Osteoblast (primary cell): ENCODE data around the gene CBX4. TPM values are rescaled to one million over a fixed set of nuclear protein-coding genes. Genes with fewer than 3 reads are reported as not detected.

Experiments used
- DNase-seq: peaks from one replicate; pipeline ENCODE4 v3.0.0; 2011; ENCODE audit warnings: low spot score, mixed read lengths; ENCODE audit not compliant: insufficient read length; ENCODE audit errors: missing footprints
- H2AFZ ChIP-seq: 2 replicates; pipeline ENCODE4 v1.6.0; 2011; ENCODE audit warnings: mild to moderate bottlenecking, low read length
- H3K27ac ChIP-seq: 2 replicates; pipeline ENCODE4 v1.5.1; 2011; ENCODE audit warnings: mild to moderate bottlenecking, low read depth, low read length, moderate library complexity
- H3K27me3 ChIP-seq: 2 replicates; pipeline ENCODE4 v1.6.0; 2012; ENCODE audit warnings: mild to moderate bottlenecking, control low read depth, inconsistent platforms, low read length, moderate library complexity; ENCODE audit not compliant: insufficient read depth
- H3K36me3 ChIP-seq: 2 replicates; pipeline ENCODE4 v1.5.1; 2011; ENCODE audit warnings: mild to moderate bottlenecking, low read length, control low read depth, moderate library complexity; ENCODE audit not compliant: insufficient read depth
- H3K4me1 ChIP-seq: 2 replicates; pipeline ENCODE4 v1.5.1; 2011; ENCODE audit warnings: mild to moderate bottlenecking, low read length, control low read depth, moderate library complexity; ENCODE audit not compliant: insufficient read depth
- H3K4me2 ChIP-seq: 2 replicates; pipeline ENCODE4 v1.6.0; 2011; ENCODE audit warnings: mild to moderate bottlenecking, low read length; ENCODE audit not compliant: insufficient read depth
- H3K4me3 ChIP-seq: fragments of 200-600 bp; sonication (generic); 3 replicates; pipeline ENCODE4 v1.5.1; 2012; ENCODE audit warnings: mild to moderate bottlenecking, low read length, inconsistent platforms; ENCODE audit not compliant: insufficient read depth
- H3K79me2 ChIP-seq: 2 replicates; pipeline ENCODE4 v1.6.0; 2012; ENCODE audit warnings: mild to moderate bottlenecking, low read length, control low read depth, inconsistent platforms; ENCODE audit not compliant: insufficient read depth
- H3K9me3 ChIP-seq: 2 replicates; pipeline ENCODE4 v1.5.1; 2011; ENCODE audit warnings: low read depth, low read length, control low read depth
- H4K20me1 ChIP-seq: 2 replicates; pipeline ENCODE4 v1.6.0; 2012; ENCODE audit warnings: mild to moderate bottlenecking, low read length, control low read depth; ENCODE audit not compliant: insufficient read depth
- CTCF ChIP-seq: IDR thresholded peaks from 2 replicates; pipeline ENCODE4 v1.5.1; 2011; ENCODE audit warnings: mild to moderate bottlenecking, low read depth, low read length, moderate library complexity; ENCODE audit errors: extremely low read depth
- total RNA-seq: library from RNA; depleted of rRNA; stranded (reverse); fragments of >200 nt; gene quantifications from 2 replicates; pipeline ENCODE4 v1.2.3, GENCODE V29; 2012

CBX4 gene
- total RNA-seq, 1 donor, result 22.1 TPM

- Histone ChIP-seq H3K4me2 (no peak overlapping the region), H4K20me1 (no peaks in the 10 kb centered on the region), H3K4me1 (no peaks in the 10 kb centered on the region), H3K27ac (no peak overlapping the region), H3K36me3 (no peaks in the 10 kb centered on the region), H3K79me2 (no peaks in the 10 kb centered on the region), H2AFZ (no peak overlapping the region), H3K9me3 (no peaks in the 10 kb centered on the region), H3K27me3 (peaks cover 6% of the 10 kb centered on the region), H3K4me3 (no peak overlapping the region)
- TF ChIP-seq CTCF, result no peak
- DNase-seq, result no peak
Measured at GRCh38 chr17:79878329-79878947, 39.2 kb upstream of the CBX4 start.

GRCh38 chr17:79877041-79877440 is 37.8 kb upstream of the CBX4 start:
- Histone ChIP-seq H3K4me2 (no peak overlapping the region), H3K4me3 (no peak overlapping the region), H3K36me3 (no peaks in the 10 kb centered on the region), H3K79me2 (no peaks in the 10 kb centered on the region), H2AFZ (no peak overlapping the region), H4K20me1 (no peaks in the 10 kb centered on the region), H3K27me3 (peaks cover 6% of the 10 kb centered on the region), H3K9me3 (no peaks in the 10 kb centered on the region), H3K4me1 (no peaks in the 10 kb centered on the region), H3K27ac (no peak overlapping the region)
- TF ChIP-seq CTCF, result no peak
- DNase-seq, result peak; percentile 66

GRCh38 chr17:79875511-79875910 is 36.3 kb upstream of the CBX4 start:
- H3K4me3 ChIP-seq, result no peak overlapping the region

More at GRCh38 chr17:79875511-79875910, 36.3 kb upstream of the CBX4 start:
- no peak overlapping the region for H3K27ac ChIP-seq
- no peak overlapping the region for H3K4me2 ChIP-seq
- no peaks in the 10 kb centered on the region for H3K4me1 ChIP-seq
- no peak for DNase-seq
- TF ChIP-seq CTCF, result no peak
- H3K27me3 ChIP-seq, result peaks cover 3% of the 10 kb centered on the region
- H3K79me2 ChIP-seq, result no peaks in the 10 kb centered on the region
- H4K20me1 ChIP-seq, result no peaks in the 10 kb centered on the region
- no peak overlapping the region for H2AFZ ChIP-seq
- H3K9me3 ChIP-seq, result no peaks in the 10 kb centered on the region
- H3K36me3 ChIP-seq, result no peaks in the 10 kb centered on the region
